ENCODE data around the gene BMAL1. TPM values are rescaled to one million over a fixed set of nuclear protein-coding genes. Genes with fewer than 3 reads are reported as not detected.

BMAL1 gene
- total RNA-seq, 1 experiment from 2014 or later = 10.9 TPM

- Histone ChIP-seq H3K9ac (ENCODE audit: low read length) (peak overlapping the region; percentile 27), H3K4me2 (ENCODE audit: low read length) (peak overlapping the region; percentile 38; the same call in 1 of the 2 replicates), H2AFZ (ENCODE audit: low read length) (no peak overlapping the region), H3K27me3 (ENCODE audit: low read length) (no peaks in the 10 kb centered on the region), H4K20me1 (ENCODE audit: low read length) (no peaks in the 10 kb centered on the region), H3K4me3 (ENCODE audit: low read length) (no peak overlapping the region), H3K9me2 (replicated peaks; ENCODE audit: low read length) (no peaks in the 10 kb centered on the region), H3K36me3 (ENCODE audit: low read depth, low read length) (no peaks in the 10 kb centered on the region), H3K27ac (ENCODE audit: low read length) (peak overlapping the region; percentile 96), H3F3A (ENCODE audit: low read length, unreplicated experiment) (peaks cover 5% of the 10 kb centered on the region), H3K79me2 (ENCODE audit: low read length) (no peaks in the 10 kb centered on the region), H3K4me1 (ENCODE audit: insufficient read depth, low read length) (peaks cover 68% of the 10 kb centered on the region), H3K9me3 (ENCODE audit: low read length) (no peaks in the 10 kb centered on the region)
- ATAC-seq = no peak
- BruUV-seq (replicated peaks) = no TSS peak
- no peak for TF ChIP-seq EZH2 (IDR thresholded peaks at IDR 0.05; ENCODE audit: low read length, unreplicated experiment)
- intact Hi-C loops (cut with micrococcal nuclease) = loop anchor here (10.0 kb wide), 1 partner anchor 367 kb away; no protein-coding TSS in a partner anchor
- DNase-seq = no peak
- ChIA-PET CTCF (no interaction called here), POLR2A (ENCODE audit: unreplicated experiment) (no interaction called here)
Observed at GRCh38 chr11:13332124-13332523, 54.5 kb downstream of the BMAL1 start.

- peaks cover 5% of the 10 kb centered on the region for H3F3A ChIP-seq (ENCODE audit: low read length, unreplicated experiment)
- DNase-seq = peak; percentile 95
- intact Hi-C loops (cut with micrococcal nuclease) = loop anchor here (10.0 kb wide), 1 partner anchor 369 kb away; no protein-coding TSS in a partner anchor
- H3K27me3 ChIP-seq (ENCODE audit: low read length) = no peaks in the 10 kb centered on the region
- peaks cover 71% of the 10 kb centered on the region for H3K4me1 ChIP-seq (ENCODE audit: insufficient read depth, low read length)
- CTCF ChIA-PET = interaction anchor here (0.8 kb wide), 1 partner anchor 117 kb away, joined by 9 read pairs; no protein-coding TSS in a partner anchor
- ATAC-seq = peak; percentile 56
- no peak overlapping the region for H2AFZ ChIP-seq (ENCODE audit: low read length)
- peak overlapping the region; percentile 47; the same call in 1 of the 2 replicates for H3K4me3 ChIP-seq (ENCODE audit: low read length)
- no peaks in the 10 kb centered on the region for H3K36me3 ChIP-seq (ENCODE audit: low read depth, low read length)
- TF ChIP-seq CTCF (conservative IDR thresholded peaks at IDR 0.05; ENCODE audit: low read depth, low read length) (no peak), EZH2 (IDR thresholded peaks at IDR 0.05; ENCODE audit: low read length, unreplicated experiment) (no peak), EZH2phosphoT487 (IDR thresholded peaks at IDR 0.05; ENCODE audit: borderline replicate concordance, low read length) (no peak)
- H3K79me2 ChIP-seq (ENCODE audit: low read length) = no peaks in the 10 kb centered on the region
- POLR2A ChIA-PET (ENCODE audit: unreplicated experiment) = no interaction called here
- peak overlapping the region; percentile 96 for H3K27ac ChIP-seq (ENCODE audit: low read length)
- no peaks in the 10 kb centered on the region for H4K20me1 ChIP-seq (ENCODE audit: low read length)
- H3K9ac ChIP-seq (ENCODE audit: low read length) = peak overlapping the region; percentile 73
- BruUV-seq (replicated peaks) = no TSS peak
- H3K9me3 ChIP-seq (ENCODE audit: low read length) = no peaks in the 10 kb centered on the region
- peak overlapping the region; percentile 54 for H3K4me2 ChIP-seq (ENCODE audit: low read length)
- no peaks in the 10 kb centered on the region for H3K9me2 ChIP-seq (replicated peaks; ENCODE audit: low read length)
Observed at GRCh38 chr11:13333456-13333957, 55.9 kb downstream of the BMAL1 start.

GRCh38 chr11:13334034-13334786 lies 56.6 kb downstream of the BMAL1 start:
- Histone ChIP-seq H3K4me2 (ENCODE audit: low read length) (peak overlapping the region; percentile 54), H2AFZ (ENCODE audit: low read length) (no peak overlapping the region), H3K36me3 (ENCODE audit: low read depth, low read length) (no peaks in the 10 kb centered on the region), H4K20me1 (ENCODE audit: low read length) (no peaks in the 10 kb centered on the region), H3K4me3 (ENCODE audit: low read length) (peak overlapping the region; percentile 3; the same call in 1 of the 2 replicates), H3K79me2 (ENCODE audit: low read length) (no peaks in the 10 kb centered on the region), H3K9me2 (replicated peaks; ENCODE audit: low read length) (no peaks in the 10 kb centered on the region), H3F3A (ENCODE audit: low read length, unreplicated experiment) (peaks cover 5% of the 10 kb centered on the region), H3K27me3 (ENCODE audit: low read length) (no peaks in the 10 kb centered on the region), H3K4me1 (ENCODE audit: insufficient read depth, low read length) (peaks cover 75% of the 10 kb centered on the region), H3K9ac (ENCODE audit: low read length) (peak overlapping the region; percentile 34), H3K27ac (ENCODE audit: low read length) (peak overlapping the region; percentile 96), H3K9me3 (ENCODE audit: low read length) (no peaks in the 10 kb centered on the region)
- DNase-seq (peak; percentile 48), ATAC-seq (no peak)
- intact Hi-C loops (cut with micrococcal nuclease) = loop anchor here (2.0 to 10.0 kb wide), 4 partner anchors 45 to 369 kb away; partner anchors contain the start of gene BMAL1
- no TSS peak for BruUV-seq (replicated peaks)
- no peak for TF ChIP-seq CTCF (conservative IDR thresholded peaks at IDR 0.05; ENCODE audit: low read depth, low read length)
- no peak for TF ChIP-seq EZH2phosphoT487 (IDR thresholded peaks at IDR 0.05; ENCODE audit: borderline replicate concordance, low read length)
- no peak for TF ChIP-seq EZH2 (IDR thresholded peaks at IDR 0.05; ENCODE audit: low read length, unreplicated experiment)
- ChIA-PET POLR2A (ENCODE audit: unreplicated experiment) (no interaction called here), CTCF (interaction anchor here (0.6 to 0.8 kb wide), 2 partner anchors 12 to 118 kb away, joined by 6 to 9 read pairs; no protein-coding TSS in a partner anchor)
